ENCODE data around the gene RBMS1. TPM values are rescaled to one million over a fixed set of nuclear protein-coding genes. Genes with fewer than 3 reads are reported as not detected.

Gene RBMS1
- total RNA-seq (36.7 and 42.2 TPM in 2 replicates), polyA plus RNA-seq (18.0 and 29.9 TPM in 2 replicates), polyA minus RNA-seq (27.9 and 42.5 TPM in 2 replicates)
- total RNA-seq (2013) = 32.3 TPM

GRCh38 chr2:160493227-160494028 lies at the start of gene RBMS1:
Gene RBMS1, minus strand, starts transcription at chr2:160493807. Its CDS starts 444 bp downstream, at chr2:160493363.
- H3K4me2 ChIP-seq (replicated peaks; ENCODE audit: low read depth, low read length, poor library complexity, severe bottlenecking) = peak within 1 kb of the TSS; percentile 97

More at GRCh38 chr2:160493227-160494028, at the start of gene RBMS1:
- Mint-ChIP-seq H3K4me3 (peak within 1 kb of the TSS; percentile 90), H3K9me3 (ENCODE audit: insufficient read depth) (no peaks in the 10 kb centered on the region), H3K4me1 (peaks cover 6% of the 10 kb centered on the region), H3K27me3 (peaks cover 44% of the 10 kb centered on the region), H3K27ac (no peak within 1 kb of the TSS)
- Histone ChIP-seq H3K27me3 (replicated peaks in 1 of 4; ENCODE audit: control extremely low read depth in 1 of 4, control insufficient read depth in 3 of 4, insufficient read depth in 4 of 4, low read length in 3 of 4) (peaks cover 0 to 38% (median 24%) of the 10 kb centered on the region in 4 experiments), H3K4me3 (ENCODE audit: control extremely low read depth in 1 of 5, extremely low read depth in 1 of 5, insufficient read depth in 1 of 5, low read depth in 2 of 5, low read length in 4 of 5) (peak within 1 kb of the TSS; percentile 29 to 74 (median 56)), H3K27ac (ENCODE audit: low read length in 2 of 2) (no peak within 1 kb of the TSS), H3K4me1 (ENCODE audit: control insufficient read depth in 2 of 2, insufficient read depth in 2 of 2, low read length in 2 of 2) (peaks cover 11 to 16% of the 10 kb centered on the region in 2 donors), H3K9me3 (ENCODE audit: control extremely low read depth in 1 of 3, control insufficient read depth in 2 of 3, insufficient read depth in 1 of 3, low read length in 2 of 3) (no peaks in the 10 kb centered on the region), H3K9ac (ENCODE audit: low read length) (peak within 1 kb of the TSS; percentile 76), H2AFZ (ENCODE audit: insufficient read depth, low read depth, low read length, poor library complexity, severe bottlenecking) (peak within 1 kb of the TSS; percentile 76), H4K20me1 (ENCODE audit: control insufficient read depth, insufficient read depth, low read length, poor library complexity, severe bottlenecking) (no peaks in the 10 kb centered on the region), H3K36me3 (replicated peaks in 1 of 2; ENCODE audit: control extremely low read depth in 1 of 2, control insufficient read depth in 1 of 2, extremely low read depth in 1 of 2, insufficient read depth in 2 of 2, low read length in 1 of 2) (no peaks in the 10 kb centered on the region), H3K79me2 (ENCODE audit: control insufficient read depth, insufficient read depth, low read length) (no peaks in the 10 kb centered on the region)
- WGBS (ENCODE audit: insufficient coverage) = under 1% methylated on average over 23 of the region's 66 CpGs
- ChIA-PET POLR2A (interaction anchor here (0.7 kb wide), 1 partner anchor 85 kb away, joined by 3 read pairs; no protein-coding TSS in a partner anchor), CTCF (no interaction called here)
- TF ChIP-seq CTCF (IDR thresholded peaks at IDR 0.05) (no peak), EZH2 (IDR thresholded peaks at IDR 0.05; ENCODE audit: borderline replicate concordance, insufficient read depth, low read depth, low read length, poor library complexity, severe bottlenecking) (no peak)
- ATAC-seq (ENCODE audit: low read depth) (peak; percentile 46), DNase-seq (peak; percentile 52)
- intact Hi-C loops (cut with micrococcal nuclease) = loop anchor here (10.0 kb wide), 1 partner anchor 89 kb away; no protein-coding TSS in a partner anchor
